Measurements from ENCODE around the gene REC8. TPM values are rescaled to one million over a fixed set of nuclear protein-coding genes. Genes with fewer than 3 reads are reported as not detected.

The REC8 gene
- total and polyA plus RNA-seq, 10 of the 15 experiments (the other 5 are each of a cell fraction or from before 2014, with no cell fraction given), result 4.2 to 76.9 (median 29.1) TPM

- TF ChIP-seq NFYB (IDR thresholded peaks at IDR 0.05; ENCODE audit: insufficient read depth, low read depth, low read length) (no peak), MTA3 (IDR thresholded peaks at IDR 0.05; ENCODE audit: borderline replicate concordance, low read length) (no peak), NFIC (IDR thresholded peaks at IDR 0.05; ENCODE audit: low read depth, low read length) (no peak)
Observed at GRCh38 chr14:24129410-24129998, 42.4 kb upstream of the REC8 start (continued).

- no peaks in the 10 kb centered on the region; the same call in 1 of the 2 replicates for H3K79me2 ChIP-seq (ENCODE audit: control insufficient read depth, insufficient read depth, low read length)
- in situ Hi-C loops (cut with MboI), result no loop called here
- no peaks in the 10 kb centered on the region for H3K27me3 ChIP-seq (replicated peaks in 1 of 2; ENCODE audit: control insufficient read depth in 2 of 2, insufficient read depth in 2 of 2, low read length in 1 of 2)
- ChIA-PET SMC1A (ENCODE audit: uncharacterized antibody, unreplicated experiment) (interaction anchor here (1.4 kb wide), 1 partner anchor 22 kb away, joined by 4 read pairs; no protein-coding TSS in a partner anchor), POLR2A (interaction anchor here (0.6 to 11.6 kb wide), 2 partner anchors 9 to 33 kb away, joined by 3 to 276 read pairs; partner anchors contain the start of genes DCAF11 and NRL), CTCF (interaction anchor here (1.1 kb wide), 1 partner anchor 16 kb away, joined by 3 read pairs; the partner anchor contains the start of genes DCAF11 and NRL), RAD21 (ENCODE audit: unreplicated experiment) (interaction anchor here (1.1 kb wide), 1 partner anchor 16 kb away, joined by 3 read pairs; the partner anchor contains the start of genes DCAF11 and NRL)
- TF ChIP-seq RB1 (IDR thresholded peaks at IDR 0.05; ENCODE audit: borderline replicate concordance), result no peak
- no peak for TF ChIP-seq HDGF (IDR thresholded peaks at IDR 0.05)
- no peak for TF ChIP-seq KDM1A (IDR thresholded peaks at IDR 0.05; ENCODE audit: borderline replicate concordance)
- TF ChIP-seq EGR1 (IDR thresholded peaks at IDR 0.05; ENCODE audit: borderline replicate concordance in 1 of 2, low read depth in 2 of 2, low read length in 2 of 2), result no peak
- TF ChIP-seq JUND (IDR thresholded peaks at IDR 0.05; ENCODE audit: low read depth, low read length), result no peak
- BruUV-seq (replicated peaks), result no TSS peak
- 89% methylated on average over 5 of the region's 5 CpGs for WGBS (ENCODE audit: insufficient coverage, insufficient replicate concordance, low lambda C conversion rate, missing lambda C conversion rate)
- no peak for ATAC-seq
- DNase-seq (ENCODE audit: low read depth, low spot score), result no peak
- H3K4me1 ChIP-seq (ENCODE audit: control insufficient read depth, insufficient read depth, low read length), result peaks cover 21% of the 10 kb centered on the region
- no peak within 1 kb of the TSS for H3K27ac ChIP-seq (ENCODE audit: control insufficient read depth, insufficient read depth)
- no peaks in the 10 kb centered on the region for H4K20me1 ChIP-seq (ENCODE audit: control insufficient read depth, insufficient read depth)
- no peaks in the 10 kb centered on the region for H3K36me3 ChIP-seq (ENCODE audit: control insufficient read depth in 2 of 2, insufficient read depth in 2 of 2, low read length in 1 of 2)
- H2AFZ ChIP-seq (ENCODE audit: control insufficient read depth, low read depth, low read length), result no peak within 1 kb of the TSS
- FAIRE-seq, result no peak
- intact Hi-C loops (cut with micrococcal nuclease; ENCODE audit: unreplicated experiment), result no loop called here
- H3K9me3 ChIP-seq (replicated peaks; ENCODE audit: control insufficient read depth, insufficient read depth, low read length), result no peaks in the 10 kb centered on the region
- no peak within 1 kb of the TSS for H3K4me3 ChIP-seq
- no peak within 1 kb of the TSS for H3K9ac ChIP-seq (ENCODE audit: control insufficient read depth, insufficient read depth, low read length)
- no peak within 1 kb of the TSS for H3K4me2 ChIP-seq (ENCODE audit: control insufficient read depth, insufficient read depth)
Observed at GRCh38 chr14:24130380-24130716, 41.5 kb upstream of the REC8 start, which contains the start of gene FITM1. FITM1 (plus strand) TSS chr14:24130659; CDS start chr14:24131564, 905 bp downstream.
